Sigmoid colon (tissue), 7 donors: ENCODE results near the gene MEGF11. TPM values are rescaled to one million over a fixed set of nuclear protein-coding genes. Genes with fewer than 3 reads are reported as not detected.

ENCODE experiments used
- DNase-seq: peaks from one replicate; pipeline ENCODE4 v3.0.0-alpha.2; 2019
- H3K27ac ChIP-seq, 4 donors: fragments of 200-600 bp; sonication (generic); one replicate each; pipeline ENCODE4 v1.5.1; 2016 to 2019; ENCODE audit warnings: mild to moderate bottlenecking in 1 of 4
- H3K27me3 ChIP-seq, 3 donors: fragments of 200-600 bp; sonication (generic); one replicate each; pipeline ENCODE4 v1.5.1; 2019; ENCODE audit warnings: mild to moderate bottlenecking in 1 of 3
- H3K36me3 ChIP-seq, 4 donors: fragments of 200-600 bp; sonication (generic); one replicate each; pipeline ENCODE4 v1.5.1; 2016 to 2019
- H3K4me1 ChIP-seq, 4 donors: fragments of 200-600 bp; sonication (generic); one replicate each; pipeline ENCODE4 v1.5.1; 2017 to 2019
- H3K4me3 ChIP-seq, 4 donors: fragments of 200-600 bp; sonication (generic); one replicate each; pipeline ENCODE4 v1.5.1; 2017 to 2019; ENCODE audit warnings: mild to moderate bottlenecking in 2 of 4, moderate library complexity in 1 of 4
- H3K9me3 ChIP-seq, 4 donors: fragments of 200-600 bp in 3 of 4; sonication (generic) in 3 of 4; one replicate each; pipeline versions ENCODE4 v1.5.1 to v1.6.1; 2013 to 2019
- EP300 ChIP-seq, 4 donors: sonication (generic); formaldehyde crosslinking; IDR thresholded peaks; one replicate each; pipeline ENCODE4 v1.6.1; 2017; ENCODE audit warnings: antibody characterized with exemption in 4 of 4
- POLR2A ChIP-seq, 2 donors: fragments of 450-650 bp; IDR thresholded peaks; one replicate each; pipeline ENCODE4 v1.6.1; 2016; ENCODE audit warnings: antibody characterized with exemption in 2 of 2, mild to moderate bottlenecking in 2 of 2, moderate library complexity in 2 of 2
- POLR2AphosphoS5 ChIP-seq, 4 donors: sonication (generic); formaldehyde crosslinking; IDR thresholded peaks; one replicate each; pipeline ENCODE4 v1.6.1; 2017; ENCODE audit warnings: antibody characterized with exemption in 4 of 4
- WGBS, 2 donors: extraction: QIAGEN DNeasy Blood & Tissue Kit; methylation state at CpG; one replicate each; pipeline ENCODE4 v1.1.7; 2013; 5-methylcytosine and 5-hydroxymethylcytosine counted together
- intact Hi-C: fragments of 100-400 bp; cut with DNase I; formaldehyde crosslinking; loops from one replicate; pipeline ENCODE4 v1.15.1; 2023
- polyA plus RNA-seq, 3 donors: library from polyadenylated mRNA; stranded (reverse); fragments of 200-250 nt; gene quantifications; one replicate each; pipeline ENCODE4 v1.2.3, GENCODE V29; 2013
- total RNA-seq, 4 donors: library from RNA; depleted of rRNA; stranded (reverse); fragments of >200 nt; gene quantifications; one replicate each; pipeline ENCODE4 v1.1.0, GENCODE V29; 2016
- TF ChIP-seq, protein P1 (sequence below), 4 experiments: fragments of 450-650 bp in 3 of 4; fragments of 200-600 bp in 1 of 4; IDR thresholded peaks; one replicate each; pipeline ENCODE4 v1.5.1; 2016 to 2019; ENCODE audit warnings: antibody characterized with exemption in 4 of 4, mild to moderate bottlenecking in 3 of 4, moderate library complexity in 2 of 4
- donor health status: healthy with polysubstance abuse.
- donor health status: Bipolar disorder and iron deficiency.
- donor health status: healthy.

The MEGF11 gene
- total and polyA plus RNA-seq, 7 donors: 0.04 TPM; not detected in 6

DNA sequence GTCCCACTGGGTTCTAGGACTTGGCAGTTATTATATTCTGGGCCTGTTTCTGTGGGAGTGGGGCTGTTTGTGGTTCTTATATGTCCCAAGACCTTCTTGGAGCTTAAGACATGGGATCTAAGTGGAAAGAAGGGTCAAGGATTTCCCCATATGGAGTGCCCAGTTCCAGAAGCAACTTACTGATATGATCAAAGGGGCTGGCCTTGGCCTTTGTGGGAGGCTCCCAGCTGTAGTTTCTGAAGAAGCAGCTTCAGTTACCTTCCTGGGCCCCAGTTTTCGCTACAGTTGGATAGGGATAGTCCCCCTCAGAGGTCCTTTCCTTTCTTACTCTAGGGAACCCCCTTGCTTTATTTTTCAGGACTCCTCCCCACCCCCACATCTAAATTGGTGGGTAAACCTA lies 328.2 kb downstream of the MEGF11 start:
- H3K4me1 ChIP-seq: no peaks in the 10 kb centered on the region
- WGBS, 2 donors: 92 to 98% methylated on average over 1 of the region's 1 CpG

DNA sequence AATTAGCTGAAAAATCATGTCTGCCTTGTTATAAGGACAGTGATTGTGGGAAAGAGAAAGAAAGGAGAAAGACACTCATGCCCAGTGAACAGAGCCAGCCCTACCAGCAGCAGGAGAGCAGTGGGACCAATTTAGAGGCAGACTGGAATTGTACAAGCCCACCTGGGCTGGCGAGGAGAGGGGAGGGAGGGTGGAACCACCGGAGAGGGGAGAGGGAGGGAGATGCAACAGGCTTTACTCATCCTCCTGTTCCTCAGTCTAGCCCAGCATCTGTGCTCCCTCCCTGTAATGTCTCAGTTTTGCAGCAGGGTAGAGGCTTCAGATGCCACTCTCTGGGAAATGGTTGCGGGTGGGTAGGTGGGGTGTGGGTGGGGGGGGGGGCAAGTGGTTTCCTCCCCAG lies 329.5 kb downstream of the MEGF11 start:
- no peaks in the 10 kb centered on the region for H3K9me3 ChIP-seq
- no peak overlapping the region for H3K27ac ChIP-seq
- H3K4me3 ChIP-seq: no peak overlapping the region
- TF ChIP-seq POLR2A (IDR thresholded peaks at IDR 0.05) (no peak), EP300 (IDR thresholded peaks at IDR 0.05) (no peak), POLR2AphosphoS5 (IDR thresholded peaks at IDR 0.05) (no peak)
- TF ChIP-seq, protein P1, sequence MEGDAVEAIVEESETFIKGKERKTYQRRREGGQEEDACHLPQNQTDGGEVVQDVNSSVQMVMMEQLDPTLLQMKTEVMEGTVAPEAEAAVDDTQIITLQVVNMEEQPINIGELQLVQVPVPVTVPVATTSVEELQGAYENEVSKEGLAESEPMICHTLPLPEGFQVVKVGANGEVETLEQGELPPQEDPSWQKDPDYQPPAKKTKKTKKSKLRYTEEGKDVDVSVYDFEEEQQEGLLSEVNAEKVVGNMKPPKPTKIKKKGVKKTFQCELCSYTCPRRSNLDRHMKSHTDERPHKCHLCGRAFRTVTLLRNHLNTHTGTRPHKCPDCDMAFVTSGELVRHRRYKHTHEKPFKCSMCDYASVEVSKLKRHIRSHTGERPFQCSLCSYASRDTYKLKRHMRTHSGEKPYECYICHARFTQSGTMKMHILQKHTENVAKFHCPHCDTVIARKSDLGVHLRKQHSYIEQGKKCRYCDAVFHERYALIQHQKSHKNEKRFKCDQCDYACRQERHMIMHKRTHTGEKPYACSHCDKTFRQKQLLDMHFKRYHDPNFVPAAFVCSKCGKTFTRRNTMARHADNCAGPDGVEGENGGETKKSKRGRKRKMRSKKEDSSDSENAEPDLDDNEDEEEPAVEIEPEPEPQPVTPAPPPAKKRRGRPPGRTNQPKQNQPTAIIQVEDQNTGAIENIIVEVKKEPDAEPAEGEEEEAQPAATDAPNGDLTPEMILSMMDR (IDR thresholded peaks at IDR 0.05): no peak
- H3K27me3 ChIP-seq: no peaks in the 10 kb centered on the region
- WGBS, 2 donors: 89 to 90% methylated on average over 3 of the region's 3 CpGs
- H3K36me3 ChIP-seq: no peaks in the 10 kb centered on the region
- DNase-seq: no peak
- intact Hi-C loops: no loop called here
- no peaks in the 10 kb centered on the region for H3K4me1 ChIP-seq

More for the DNA sequence above, 328.2 kb downstream of the MEGF11 start:
- Histone ChIP-seq H3K36me3 (no peaks in the 10 kb centered on the region), H3K9me3 (no peaks in the 10 kb centered on the region), H3K27me3 (no peaks in the 10 kb centered on the region), H3K4me3 (no peak overlapping the region), H3K27ac (no peak overlapping the region)
- no peak for DNase-seq
- intact Hi-C loops: no loop called here
- TF ChIP-seq, protein P1 (IDR thresholded peaks at IDR 0.05): no peak
- no peak for TF ChIP-seq EP300 (IDR thresholded peaks at IDR 0.05)
- TF ChIP-seq POLR2AphosphoS5 (IDR thresholded peaks at IDR 0.05): no peak
- TF ChIP-seq POLR2A (IDR thresholded peaks at IDR 0.05): no peak

DNA sequence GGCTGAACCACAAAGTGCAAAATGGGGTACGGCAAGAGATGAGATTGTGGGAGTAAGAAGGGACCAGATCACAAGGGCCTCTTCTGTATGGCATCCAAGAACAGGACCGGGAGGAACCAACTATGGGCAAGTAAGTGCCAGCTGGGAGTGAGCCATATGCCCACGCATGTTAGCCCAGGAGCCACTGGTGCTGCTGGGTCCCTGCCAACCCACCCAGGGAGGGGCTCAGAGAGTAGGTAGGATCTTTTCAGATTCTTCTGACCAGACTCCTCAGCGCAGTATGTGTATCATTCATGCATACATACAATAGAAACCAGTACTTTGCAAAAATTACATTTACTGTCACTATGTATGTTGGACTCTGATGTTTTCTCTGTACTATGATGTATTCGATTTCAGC lies 330.3 kb downstream of the MEGF11 start:
- Histone ChIP-seq H3K4me1 (no peaks in the 10 kb centered on the region), H3K27ac (no peak overlapping the region), H3K9me3 (no peaks in the 10 kb centered on the region), H3K27me3 (no peaks in the 10 kb centered on the region), H3K4me3 (no peak overlapping the region), H3K36me3 (no peaks in the 10 kb centered on the region)
- 79 to 91% methylated on average over 5 of the region's 5 CpGs for WGBS, 2 donors
- DNase-seq: no peak
- TF ChIP-seq POLR2A (IDR thresholded peaks at IDR 0.05) (no peak), POLR2AphosphoS5 (IDR thresholded peaks at IDR 0.05) (no peak), EP300 (IDR thresholded peaks at IDR 0.05) (no peak)
- TF ChIP-seq, protein P1 (IDR thresholded peaks at IDR 0.05): no peak
- intact Hi-C loops: no loop called here

DNA sequence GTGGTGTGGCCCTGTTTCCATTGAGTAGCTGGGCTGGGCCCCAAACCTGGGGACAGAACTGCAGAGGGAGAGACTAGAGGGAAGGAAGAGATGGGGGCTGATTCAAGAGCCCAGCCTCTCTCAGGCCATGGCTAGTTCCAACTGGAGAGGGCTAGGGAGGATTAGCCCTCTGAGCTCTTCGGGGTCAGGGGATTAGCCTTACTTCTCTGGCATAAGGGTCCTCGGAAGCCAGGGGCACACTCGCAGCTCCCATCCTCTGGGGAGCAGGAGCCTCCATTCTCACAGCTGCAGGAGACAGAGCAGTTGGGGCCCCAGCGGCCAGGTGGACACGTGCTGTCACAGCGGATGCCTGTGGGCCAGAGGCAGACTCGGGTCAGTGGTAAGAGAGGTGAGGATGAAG lies 330.9 kb downstream of the MEGF11 start:
- TF ChIP-seq EP300 (IDR thresholded peaks at IDR 0.05): no peak
- no peak for TF ChIP-seq POLR2AphosphoS5 (IDR thresholded peaks at IDR 0.05)

DNA sequence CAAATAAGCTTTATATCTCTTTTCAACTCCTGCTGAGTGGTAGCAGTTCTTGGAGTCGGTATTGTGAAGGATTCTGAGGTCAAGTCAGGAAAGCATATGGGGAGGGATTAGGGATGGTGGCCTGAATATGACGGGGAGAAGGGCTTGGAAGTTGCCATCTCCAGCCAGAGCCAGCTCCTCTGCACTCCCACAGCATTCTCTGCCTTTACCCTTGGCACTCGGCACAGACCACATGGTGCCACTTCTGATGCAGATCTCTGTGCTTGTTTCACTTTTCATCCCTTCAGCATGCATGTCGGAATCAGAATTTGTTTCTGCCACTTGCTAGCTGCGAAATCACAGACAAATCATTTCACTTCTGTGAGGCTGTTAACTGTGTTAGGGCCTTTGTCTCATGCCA lies 331.8 kb downstream of the MEGF11 start:
- no peak overlapping the region for H3K4me3 ChIP-seq
- 82 to 92% methylated on average over 5 of the region's 5 CpGs for WGBS, 2 donors
- H3K27me3 ChIP-seq: no peaks in the 10 kb centered on the region
- TF ChIP-seq, protein P1 (IDR thresholded peaks at IDR 0.05): no peak
- TF ChIP-seq POLR2A (IDR thresholded peaks at IDR 0.05) (no peak), POLR2AphosphoS5 (IDR thresholded peaks at IDR 0.05) (no peak), EP300 (IDR thresholded peaks at IDR 0.05) (no peak)
- no peaks in the 10 kb centered on the region for H3K9me3 ChIP-seq
- DNase-seq: no peak
- intact Hi-C loops: no loop called here
- no peaks in the 10 kb centered on the region for H3K36me3 ChIP-seq
- no peak overlapping the region for H3K27ac ChIP-seq
- peaks cover 0 to 5% (median 3%) of the 10 kb centered on the region in 4 donors for H3K4me1 ChIP-seq

More for the DNA sequence above, 330.9 kb downstream of the MEGF11 start:
- Histone ChIP-seq H3K9me3 (no peaks in the 10 kb centered on the region), H3K27ac (no peak overlapping the region), H3K27me3 (no peaks in the 10 kb centered on the region), H3K4me1 (no peaks in the 10 kb centered on the region), H3K36me3 (no peaks in the 10 kb centered on the region), H3K4me3 (no peak overlapping the region)
- intact Hi-C loops: no loop called here
- DNase-seq: no peak
- 87 to 94% methylated on average over 7 of the region's 7 CpGs for WGBS, 2 donors
